Middle frontal gyrus (tissue), 1 donor: ENCODE measurements around the gene SLC6A6.

Experiments used
- DNase-seq: peaks from one replicate; pipeline ENCODE4 v3.0.0-alpha.2; 2015; ENCODE audit warnings: low spot score; ENCODE audit errors: extremely low spot score

SLC6A6 gene

DNA sequence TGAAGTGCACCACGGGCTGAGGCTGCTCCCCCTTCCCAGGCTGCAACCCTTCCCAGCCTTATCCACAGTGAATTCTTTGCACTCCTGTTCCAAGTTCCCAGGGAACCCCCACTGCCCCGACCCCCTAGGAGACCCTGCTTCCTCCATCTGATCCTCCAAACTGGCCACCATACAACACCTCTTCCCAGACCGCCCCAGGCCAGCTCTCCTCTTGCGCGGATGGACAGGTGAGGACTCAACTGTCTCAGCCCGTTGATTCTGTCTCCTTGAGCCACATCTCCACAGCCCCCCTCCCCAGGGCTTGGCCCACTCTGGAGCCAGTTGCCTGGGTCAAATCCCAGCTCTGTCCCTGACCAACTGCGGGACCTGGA lies 116.0 kb downstream of the SLC6A6 start:
- no peak for DNase-seq

- DNase-seq: no peak
Measured at GRCh38 chr3:14518893-14519292, 116.5 kb downstream of the SLC6A6 start.

DNA sequence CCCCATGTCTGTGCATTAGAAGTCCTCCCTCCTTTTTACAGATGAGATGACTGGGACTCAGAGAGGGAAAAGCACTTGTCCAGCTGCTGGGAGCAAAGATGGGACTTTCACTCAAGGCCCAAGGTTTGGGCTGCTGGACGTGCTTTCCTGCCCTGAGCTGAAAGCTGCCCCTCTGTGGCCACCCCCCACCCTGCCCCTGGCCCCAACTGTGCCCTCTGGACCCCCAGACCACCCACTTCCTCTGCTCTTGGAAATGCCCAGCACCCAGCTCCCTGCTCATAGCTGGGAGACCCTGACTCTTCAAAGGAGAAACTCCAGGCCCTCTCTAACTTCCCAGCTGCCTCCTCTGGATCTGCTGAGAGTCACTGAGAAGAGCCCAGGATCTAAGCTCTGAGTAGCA lies 117.0 kb downstream of the SLC6A6 start:
- no peak for DNase-seq

DNA sequence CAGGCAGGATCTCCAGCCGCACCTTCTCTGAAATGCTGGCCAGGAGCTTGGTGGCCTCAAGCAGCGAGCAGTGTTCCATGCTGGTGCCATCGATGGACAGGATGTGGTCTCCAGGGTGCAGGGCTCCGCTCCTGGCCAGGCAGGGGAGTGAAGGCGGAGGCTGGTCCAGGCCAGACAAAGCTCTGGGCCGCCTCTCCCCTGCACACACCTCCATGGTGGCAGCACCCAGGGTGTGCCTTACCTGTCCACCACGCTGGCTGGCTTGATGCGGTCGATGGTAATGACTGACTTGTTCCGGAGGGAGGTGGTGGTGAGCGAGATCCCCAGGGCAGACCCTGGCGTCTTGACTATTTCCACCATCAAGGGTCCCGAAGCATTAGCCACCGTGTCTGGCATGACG lies 117.7 kb downstream of the SLC6A6 start:
- DNase-seq: no peak

DNA sequence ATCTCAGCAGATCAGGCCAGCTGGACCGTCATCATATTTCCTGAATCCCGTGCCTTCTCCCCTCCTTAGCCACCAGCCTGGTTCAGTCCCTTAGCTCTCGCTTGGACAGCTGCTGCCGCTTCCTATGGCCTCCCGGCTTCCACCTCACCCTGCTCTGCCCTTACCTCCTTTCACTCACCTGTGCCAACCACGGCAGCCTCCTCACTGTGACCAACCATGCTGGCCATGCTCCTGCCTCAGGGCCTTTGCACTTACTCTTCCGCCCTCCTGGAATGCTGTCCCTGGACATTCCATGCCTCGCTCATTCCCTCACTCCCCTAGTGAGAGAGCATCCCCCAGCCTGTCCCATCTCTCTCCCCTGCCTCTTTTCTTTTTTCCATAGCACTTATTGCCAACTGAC lies 118.6 kb downstream of the SLC6A6 start:
- DNase-seq: no peak

DNA sequence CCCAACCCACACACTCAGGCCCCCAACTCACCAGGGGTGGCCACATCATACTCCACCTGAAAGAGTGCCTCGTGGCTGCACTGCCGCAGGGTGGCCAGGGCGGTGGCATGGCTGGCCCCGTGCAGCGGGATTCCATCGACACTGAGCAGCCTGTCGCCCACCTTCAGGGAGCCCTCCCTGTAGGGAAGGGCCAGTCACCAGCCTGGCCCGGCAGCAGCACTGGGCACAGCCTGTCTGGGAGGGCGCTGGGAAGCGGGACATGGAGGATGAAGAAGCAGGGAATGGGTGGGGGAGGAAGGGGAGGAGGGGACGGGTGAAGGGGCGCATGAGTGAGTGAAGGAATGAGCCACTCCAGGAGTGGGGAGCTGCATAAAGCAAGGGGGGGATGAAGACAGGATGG lies 119.2 kb downstream of the SLC6A6 start:
- DNase-seq: no peak

DNA sequence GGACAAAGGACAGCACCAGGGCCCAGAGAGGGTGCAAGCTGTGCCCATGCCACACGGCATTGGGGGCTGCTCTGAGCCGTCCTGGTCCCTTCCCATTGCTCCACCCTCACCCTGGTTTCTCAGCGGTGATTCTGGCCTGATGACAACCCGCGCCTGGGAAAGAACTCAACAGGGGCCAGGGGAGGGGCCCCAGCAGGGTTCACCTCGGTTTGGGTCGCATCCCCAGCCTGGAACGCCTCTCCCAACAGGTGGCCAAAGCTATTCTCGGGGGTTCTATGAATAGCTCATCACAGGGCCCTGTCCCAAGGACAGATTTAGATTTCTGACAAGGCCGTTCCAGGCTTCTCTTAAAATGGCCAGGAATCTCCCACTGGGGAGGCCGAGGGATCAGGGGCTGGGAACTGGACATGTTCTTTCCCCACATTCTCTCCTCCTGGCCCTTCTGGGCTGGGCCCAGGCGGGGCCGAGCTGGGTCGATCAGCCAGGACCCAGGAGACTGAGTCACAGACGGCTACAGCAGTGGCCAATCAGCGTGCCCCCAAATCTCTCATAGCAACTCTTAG lies 119.8 kb downstream of the SLC6A6 start:
- no peak for DNase-seq

DNA sequence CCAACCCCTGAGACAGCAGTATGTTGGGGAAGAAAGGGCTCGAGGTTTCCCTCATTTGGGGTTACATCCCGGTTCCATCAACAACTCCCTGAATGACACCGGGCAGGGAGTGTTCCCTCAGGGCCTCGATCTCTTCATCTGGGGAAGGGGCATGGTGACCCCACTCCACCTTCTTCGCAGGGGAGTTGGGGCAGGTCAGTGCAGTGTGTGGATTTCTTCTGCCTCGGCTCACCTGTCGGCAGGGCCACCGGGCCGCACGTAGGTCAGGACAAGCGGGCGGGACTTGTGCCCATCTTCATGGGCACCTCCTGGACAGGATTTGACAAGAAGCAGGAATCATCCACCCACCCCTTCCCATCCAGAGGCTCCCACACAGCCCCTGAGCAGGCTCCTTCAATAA lies 120.4 kb downstream of the SLC6A6 start:
- no peak for DNase-seq

DNA sequence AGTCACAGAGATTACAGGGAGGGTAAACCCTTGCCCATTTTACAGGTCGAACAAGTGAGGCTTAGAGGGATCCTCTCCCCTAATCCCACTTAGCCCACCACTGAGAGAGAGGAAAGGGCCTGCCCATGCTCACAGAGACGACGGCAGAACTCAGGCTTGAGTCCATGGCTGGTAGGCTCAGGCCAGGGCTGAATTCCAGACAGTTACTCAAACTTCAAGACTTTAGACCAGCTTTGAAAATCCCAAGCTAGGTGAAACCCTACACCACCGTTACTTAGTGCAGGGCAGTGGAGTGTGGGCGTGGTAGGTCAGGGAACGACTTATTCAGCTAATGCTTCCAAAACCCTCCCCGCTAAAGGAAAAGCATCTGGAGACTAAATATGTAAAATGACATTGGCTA lies 121.4 kb downstream of the SLC6A6 start:
- no peak for DNase-seq

- no peak for DNase-seq
Measured at GRCh38 chr3:14524311-14524711, 121.9 kb downstream of the SLC6A6 start.

- DNase-seq: no peak
Measured at GRCh38 chr3:14524920-14525660, 122.7 kb downstream of the SLC6A6 start.

DNA sequence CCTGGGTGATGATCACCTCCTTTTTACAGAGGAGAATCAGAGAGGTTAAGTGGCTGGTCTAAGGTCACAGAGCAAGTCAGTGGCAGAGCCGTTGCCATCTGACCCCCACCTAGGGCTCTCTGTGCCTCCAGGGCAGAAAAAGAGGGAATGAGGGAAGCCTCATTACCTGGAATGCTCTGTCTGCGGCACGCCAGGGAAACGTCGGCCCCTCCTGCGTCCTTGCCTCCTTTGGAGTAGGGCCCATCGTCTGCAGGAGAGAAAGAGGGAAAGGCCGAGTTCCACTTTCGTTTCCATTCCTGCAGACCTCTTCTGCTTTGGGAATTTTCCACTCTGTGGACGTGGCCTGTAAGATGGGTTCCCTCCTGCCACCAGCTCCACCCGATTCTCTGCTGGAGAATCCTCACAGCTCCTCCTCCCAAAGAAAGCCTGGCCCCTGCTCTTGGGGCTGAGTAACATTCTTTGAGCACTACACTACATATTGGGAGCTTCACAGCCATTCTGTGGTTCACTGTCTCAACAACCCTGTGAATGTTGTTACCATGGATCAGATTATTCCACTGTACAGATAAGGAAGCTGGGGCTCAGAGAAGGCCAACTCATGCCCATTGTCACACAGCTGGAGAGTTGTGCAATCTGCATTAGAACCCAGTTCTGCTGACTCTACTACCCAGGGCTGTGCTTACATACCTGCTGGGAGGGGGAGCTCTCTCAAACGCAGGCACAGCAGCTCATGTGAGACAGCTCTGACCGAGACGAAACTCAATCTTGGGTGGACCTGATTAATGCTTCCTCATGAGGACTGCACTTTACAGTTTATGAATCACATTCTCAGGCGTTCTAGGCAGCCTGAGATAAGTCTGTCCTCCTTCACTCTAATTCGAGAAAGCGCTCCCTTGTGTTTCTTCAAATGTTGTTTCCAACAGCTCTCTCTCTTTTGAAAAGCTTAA lies 123.6 kb downstream of the SLC6A6 start:
- no peak for DNase-seq

- no peak for DNase-seq
Measured at GRCh38 chr3:14528081-14528480, 125.7 kb downstream of the SLC6A6 start.

GRCh38 chr3:14531856-14532395 lies 129.5 kb downstream of the SLC6A6 start:
- no peak for DNase-seq

- no peak for DNase-seq
Measured at GRCh38 chr3:14532691-14533456, 130.5 kb downstream of the SLC6A6 start.

- DNase-seq: no peak
Measured at GRCh38 chr3:14533457-14533958, 131.1 kb downstream of the SLC6A6 start.

GRCh38 chr3:14534516-14535191 lies 132.2 kb downstream of the SLC6A6 start:
- DNase-seq: no peak

- DNase-seq: no peak
Measured at GRCh38 chr3:14535616-14536015, 133.2 kb downstream of the SLC6A6 start.

DNA sequence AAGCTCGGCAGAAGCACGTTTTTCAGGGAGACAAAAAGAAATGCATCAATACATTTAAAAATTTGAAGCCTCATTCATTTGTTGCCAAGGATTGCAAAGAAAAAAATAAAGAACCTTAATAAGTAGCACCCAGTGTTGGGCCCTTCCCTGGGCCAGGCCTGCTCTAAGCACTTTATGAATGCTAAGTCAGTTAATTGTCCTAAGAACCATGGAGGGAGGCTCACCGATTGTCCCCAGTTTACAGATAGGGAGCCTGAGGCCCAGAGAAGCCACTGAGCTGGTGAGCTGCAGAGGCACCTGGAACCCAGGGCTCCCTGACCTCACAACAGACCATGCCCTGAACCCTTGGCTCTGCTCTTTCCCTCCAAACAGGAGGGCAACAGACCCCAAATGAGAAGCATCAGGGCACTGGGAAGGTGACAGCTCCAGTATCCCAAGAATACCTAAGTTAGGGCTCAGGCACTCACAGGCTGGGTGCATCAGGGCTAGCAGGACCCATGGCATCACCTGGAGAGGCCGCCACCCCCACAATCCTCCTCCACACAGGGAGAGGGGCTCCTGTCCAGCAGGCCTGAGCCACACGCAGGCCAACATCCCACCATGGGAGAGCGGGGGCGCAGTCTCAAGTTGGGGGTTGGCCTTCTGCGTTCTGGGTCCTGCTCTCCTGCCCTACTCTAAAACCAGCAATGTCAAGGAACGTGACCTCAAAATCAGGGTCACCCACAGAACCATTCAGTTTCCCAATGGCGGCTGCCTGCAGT lies 133.8 kb downstream of the SLC6A6 start:
- no peak for DNase-seq
